GM12875 (cell line): ENCODE results near the gene ARSB.

Experiments
- H3K4me3 ChIP-seq: one replicate; pipeline ENCODE4 v1.5.1; 2011; ENCODE audit warnings: low read depth, low read length, control low read depth
- TF ChIP-seq, protein P1 (sequence below): IDR thresholded peaks from 2 replicates; pipeline ENCODE4 v1.5.1; 2011; ENCODE audit warnings: low read depth, mild to moderate bottlenecking, control low read depth, inconsistent platforms, low read length, moderate library complexity, borderline replicate concordance; ENCODE audit not compliant: insufficient read depth

ARSB gene

DNA sequence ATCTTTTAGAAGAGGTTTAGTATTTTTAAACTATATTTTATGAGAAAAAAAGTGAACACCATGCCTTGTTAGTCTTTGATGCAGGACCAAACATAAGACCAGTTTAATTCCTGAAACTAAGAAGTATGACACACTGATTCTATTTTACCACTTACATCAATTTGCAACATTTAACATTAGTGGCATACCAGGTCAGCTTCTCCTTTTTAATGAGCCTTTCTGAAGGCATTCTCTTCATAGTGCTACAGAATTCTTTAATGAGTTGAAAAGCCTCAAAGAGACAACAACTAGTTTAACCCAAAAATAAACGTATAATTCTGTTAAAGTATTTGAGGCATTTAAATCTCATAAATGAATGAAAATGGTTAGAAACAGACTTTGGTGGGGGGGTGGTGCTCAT, 28.2 kb downstream of the ARSB start:
- TF ChIP-seq, protein P1, sequence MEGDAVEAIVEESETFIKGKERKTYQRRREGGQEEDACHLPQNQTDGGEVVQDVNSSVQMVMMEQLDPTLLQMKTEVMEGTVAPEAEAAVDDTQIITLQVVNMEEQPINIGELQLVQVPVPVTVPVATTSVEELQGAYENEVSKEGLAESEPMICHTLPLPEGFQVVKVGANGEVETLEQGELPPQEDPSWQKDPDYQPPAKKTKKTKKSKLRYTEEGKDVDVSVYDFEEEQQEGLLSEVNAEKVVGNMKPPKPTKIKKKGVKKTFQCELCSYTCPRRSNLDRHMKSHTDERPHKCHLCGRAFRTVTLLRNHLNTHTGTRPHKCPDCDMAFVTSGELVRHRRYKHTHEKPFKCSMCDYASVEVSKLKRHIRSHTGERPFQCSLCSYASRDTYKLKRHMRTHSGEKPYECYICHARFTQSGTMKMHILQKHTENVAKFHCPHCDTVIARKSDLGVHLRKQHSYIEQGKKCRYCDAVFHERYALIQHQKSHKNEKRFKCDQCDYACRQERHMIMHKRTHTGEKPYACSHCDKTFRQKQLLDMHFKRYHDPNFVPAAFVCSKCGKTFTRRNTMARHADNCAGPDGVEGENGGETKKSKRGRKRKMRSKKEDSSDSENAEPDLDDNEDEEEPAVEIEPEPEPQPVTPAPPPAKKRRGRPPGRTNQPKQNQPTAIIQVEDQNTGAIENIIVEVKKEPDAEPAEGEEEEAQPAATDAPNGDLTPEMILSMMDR: no peak
- H3K4me3 ChIP-seq: no peak overlapping the region

DNA sequence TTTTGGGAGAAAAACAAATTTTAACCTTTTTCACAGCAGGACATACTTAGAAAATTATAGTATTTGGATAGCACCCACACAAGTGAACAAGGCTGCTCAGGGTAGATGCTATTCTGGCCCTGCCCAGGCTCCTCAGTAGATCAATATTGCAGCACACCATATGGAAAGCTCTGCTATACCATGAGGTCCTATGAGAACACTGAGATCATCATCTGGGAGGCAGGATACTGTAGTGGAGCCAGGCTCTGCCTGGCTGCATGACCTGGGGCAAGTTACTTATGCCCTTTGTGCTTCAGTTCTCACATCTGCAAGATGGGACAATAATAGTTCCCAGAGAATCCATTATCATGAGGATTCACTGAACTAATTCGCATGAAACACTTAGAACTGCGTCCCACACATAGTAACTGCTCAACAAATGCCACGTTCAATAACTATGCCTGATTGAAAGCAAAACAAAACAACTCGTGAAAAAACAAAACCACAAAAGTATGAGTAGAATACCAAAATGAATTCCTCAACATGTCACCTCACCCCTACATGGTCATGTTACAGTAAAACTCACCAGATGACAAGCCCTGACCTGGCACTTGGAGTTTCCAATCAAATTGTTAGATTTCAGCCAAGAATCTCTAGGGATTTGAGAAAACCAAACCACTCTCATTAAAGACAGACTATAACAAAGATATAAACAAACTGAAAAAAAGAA, 31.9 kb downstream of the ARSB start:
- TF ChIP-seq, protein P1: no peak
- H3K4me3 ChIP-seq: no peak overlapping the region

DNA sequence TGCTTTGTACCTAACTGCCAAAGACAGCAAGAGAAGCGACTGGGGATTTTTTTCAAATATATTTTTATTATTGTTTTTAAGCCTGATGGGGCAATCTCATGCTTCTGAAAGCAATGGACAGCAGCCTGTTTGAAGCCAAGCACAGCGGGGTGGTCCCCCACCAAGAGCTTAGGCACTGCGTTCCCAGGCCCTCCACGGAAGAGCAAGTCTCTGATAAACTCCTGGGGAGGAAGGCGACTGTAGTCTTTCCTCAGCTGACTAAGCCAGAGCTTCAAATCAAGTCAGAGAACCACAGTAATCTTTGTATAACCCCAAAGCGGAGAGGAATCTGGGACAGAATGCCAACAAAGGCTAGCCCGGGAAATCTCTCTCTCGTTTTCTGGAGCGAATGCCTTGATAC, 54.4 kb downstream of the ARSB start:
- no peak overlapping the region for H3K4me3 ChIP-seq
- TF ChIP-seq, protein P1: no peak

DNA sequence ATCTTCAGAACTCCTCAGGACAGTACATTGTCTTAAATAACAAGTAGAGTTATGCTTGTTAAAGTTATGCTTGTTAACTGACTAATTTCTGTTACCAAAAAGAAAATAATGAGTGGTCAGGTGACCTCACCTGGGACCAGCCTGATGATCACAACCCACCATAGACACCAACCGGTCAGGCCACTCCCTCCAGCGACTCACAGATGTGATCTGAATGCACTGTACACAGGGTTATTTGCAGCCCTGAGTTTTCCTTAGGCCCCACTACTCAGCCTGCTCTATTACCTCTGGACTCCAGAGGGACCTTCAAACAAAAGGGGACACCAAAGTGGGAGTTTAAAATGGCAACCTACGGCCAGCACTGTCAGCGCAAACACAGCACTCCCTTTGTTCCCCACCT, 55.3 kb downstream of the ARSB start:
- TF ChIP-seq, protein P1: no peak
- H3K4me3 ChIP-seq: no peak overlapping the region

DNA sequence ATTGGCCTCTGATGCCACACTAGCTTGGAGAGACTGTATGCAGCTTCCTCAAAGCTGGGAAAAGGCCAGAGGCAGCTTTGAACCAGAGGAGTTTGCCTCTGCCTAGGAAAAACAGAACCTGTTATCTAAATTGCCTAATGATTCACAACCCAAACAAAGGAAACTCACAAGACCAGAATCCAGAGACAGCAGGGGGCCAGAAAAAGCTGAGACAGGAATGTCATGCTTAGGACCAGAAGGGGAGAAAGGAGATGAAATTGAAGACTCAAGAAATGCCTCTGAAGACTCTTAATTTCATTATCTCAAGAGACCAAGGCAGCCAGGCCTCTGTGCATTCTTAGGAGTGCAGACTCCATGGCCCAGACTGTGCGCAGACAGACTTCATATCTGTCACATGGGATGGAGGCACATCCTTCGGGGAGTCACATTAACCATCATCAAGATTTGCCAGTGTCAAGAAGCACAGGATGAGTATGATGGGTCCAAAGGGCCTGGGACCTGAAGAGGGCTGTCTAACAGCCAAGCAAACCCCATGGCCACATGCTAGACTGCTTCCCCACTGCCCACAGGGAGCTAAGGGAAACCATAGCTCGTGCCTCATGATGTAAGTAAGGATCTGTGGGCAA, 57.3 kb downstream of the ARSB start:
- TF ChIP-seq, protein P1: no peak
- no peak overlapping the region for H3K4me3 ChIP-seq

DNA sequence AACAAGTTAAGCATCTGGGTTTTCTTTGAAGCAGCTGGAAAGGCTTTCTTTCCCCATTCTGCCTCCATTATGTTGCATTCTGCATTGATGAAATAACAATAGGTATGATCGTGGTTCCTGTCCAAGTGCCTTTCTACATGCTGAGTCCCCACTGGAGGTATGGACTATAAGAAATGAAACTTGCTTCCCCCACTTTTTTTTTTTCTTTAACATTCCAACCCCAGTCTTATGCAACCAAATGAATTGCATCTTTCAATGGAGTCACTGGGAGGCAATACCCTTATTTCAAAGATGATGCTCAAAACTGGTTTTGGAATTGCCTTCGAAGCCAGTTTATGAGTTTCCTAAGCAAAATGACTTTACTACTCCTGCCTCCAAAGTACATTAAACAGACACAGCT, 58.9 kb downstream of the ARSB start:
- no peak overlapping the region for H3K4me3 ChIP-seq
- TF ChIP-seq, protein P1: no peak
